Neural cell (in vitro differentiated cells): ENCODE measurements around the gene GRK3.

Experiments used
- CTCF ChIP-seq: fragments of 450-650 bp; IDR thresholded peaks from 2 replicates; pipeline ENCODE4 v1.5.1; 2014; ENCODE audit warnings: antibody characterized with exemption, mild to moderate bottlenecking, moderate library complexity; ENCODE audit not compliant: poor library complexity, severe bottlenecking
- EP300 ChIP-seq: fragments of 450-650 bp; conservative IDR thresholded peaks from 2 replicates; pipeline ENCODE4 v1.6.1; 2014; ENCODE audit warnings: antibody characterized with exemption, mild to moderate bottlenecking, moderate library complexity; ENCODE audit not compliant: poor library complexity, severe bottlenecking

GRCh38 chr22:25542720-25543402 is 21.6 kb upstream of the GRK3 start:
- TF ChIP-seq CTCF (no peak), EP300 (no peak)
